Measurements from ENCODE around the gene ZNF519.

DNA sequence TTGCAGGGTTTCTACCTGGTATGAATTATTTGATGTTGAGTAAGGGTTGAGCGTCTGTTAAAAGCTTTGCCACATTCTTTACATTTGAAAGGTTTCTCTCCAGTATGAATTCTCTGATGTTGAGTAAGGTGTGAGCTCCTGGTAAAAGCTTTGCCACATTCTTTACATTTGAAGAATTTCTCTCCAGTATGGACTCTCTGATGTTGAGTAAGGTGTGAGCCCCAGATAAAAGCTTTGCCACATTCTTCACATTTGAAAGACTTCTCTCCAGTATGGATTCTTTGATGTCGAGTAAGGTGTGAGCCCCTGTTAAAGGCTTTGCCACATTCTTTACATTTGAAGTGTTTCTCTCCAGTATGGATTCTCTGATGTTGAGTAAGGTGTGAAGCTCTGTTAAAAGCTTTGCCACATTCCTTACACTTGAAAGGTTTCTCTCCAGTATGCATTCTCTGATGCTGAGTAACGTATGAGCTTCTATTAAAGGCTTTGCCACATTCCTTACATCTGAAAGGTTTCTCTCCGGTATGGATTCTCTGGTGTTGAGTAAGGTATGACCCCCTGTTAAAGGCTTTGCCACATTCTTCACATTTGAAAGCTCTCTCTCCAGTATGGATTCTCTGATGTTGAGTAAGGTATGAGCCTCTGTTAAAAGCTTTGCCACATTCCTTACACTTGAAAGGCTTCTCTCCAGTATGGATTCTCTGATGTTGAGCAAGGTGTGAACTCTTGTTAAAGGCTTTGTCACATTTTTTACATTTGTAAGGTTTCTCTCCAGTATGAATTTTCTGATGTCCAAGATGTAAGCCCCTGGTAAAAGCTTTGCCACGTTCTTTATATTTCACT lies 27.1 kb downstream of the ZNF519 start:
- TF ChIP-seq, protein P1, sequence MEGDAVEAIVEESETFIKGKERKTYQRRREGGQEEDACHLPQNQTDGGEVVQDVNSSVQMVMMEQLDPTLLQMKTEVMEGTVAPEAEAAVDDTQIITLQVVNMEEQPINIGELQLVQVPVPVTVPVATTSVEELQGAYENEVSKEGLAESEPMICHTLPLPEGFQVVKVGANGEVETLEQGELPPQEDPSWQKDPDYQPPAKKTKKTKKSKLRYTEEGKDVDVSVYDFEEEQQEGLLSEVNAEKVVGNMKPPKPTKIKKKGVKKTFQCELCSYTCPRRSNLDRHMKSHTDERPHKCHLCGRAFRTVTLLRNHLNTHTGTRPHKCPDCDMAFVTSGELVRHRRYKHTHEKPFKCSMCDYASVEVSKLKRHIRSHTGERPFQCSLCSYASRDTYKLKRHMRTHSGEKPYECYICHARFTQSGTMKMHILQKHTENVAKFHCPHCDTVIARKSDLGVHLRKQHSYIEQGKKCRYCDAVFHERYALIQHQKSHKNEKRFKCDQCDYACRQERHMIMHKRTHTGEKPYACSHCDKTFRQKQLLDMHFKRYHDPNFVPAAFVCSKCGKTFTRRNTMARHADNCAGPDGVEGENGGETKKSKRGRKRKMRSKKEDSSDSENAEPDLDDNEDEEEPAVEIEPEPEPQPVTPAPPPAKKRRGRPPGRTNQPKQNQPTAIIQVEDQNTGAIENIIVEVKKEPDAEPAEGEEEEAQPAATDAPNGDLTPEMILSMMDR (IDR thresholded peaks at IDR 0.05): no peak
- TF ChIP-seq POLR2A (IDR thresholded peaks at IDR 0.05) (no peak), POLR2AphosphoS5 (IDR thresholded peaks at IDR 0.05) (no peak)

Data from prostate gland (tissue), 2 donors.